Thoracic aorta (tissue), 2 donors: ENCODE data around the gene ZNF256. TPM values are rescaled to one million over a fixed set of nuclear protein-coding genes. Genes with fewer than 3 reads are reported as not detected.

ENCODE experiments used
- ATAC-seq: fragments of 150-250 bp; one replicate; pipeline ENCODE4 v1.8.0; 2017; ENCODE audit warnings: low read depth; ENCODE audit not compliant: insufficient number of reproducible peaks, low FRiP score
- DNase-seq: peaks from one replicate; pipeline ENCODE4 v3.0.0-alpha.2; 2020; ENCODE audit warnings: low spot score
- H3K27ac ChIP-seq, 2 donors: fragments of 200-600 bp; sonication (generic); 1 replicate in 1 of 2; 2 replicates in 1 of 2; pipeline ENCODE4 v1.5.1; 2016; ENCODE audit warnings: mild to moderate bottlenecking in 2 of 2, moderate library complexity in 2 of 2
- H3K27me3 ChIP-seq: fragments of 200-600 bp; sonication (generic); replicated peaks from 2 replicates; pipeline ENCODE4 v1.6.0; 2016; ENCODE audit warnings: mild to moderate bottlenecking; ENCODE audit not compliant: insufficient read depth
- H3K36me3 ChIP-seq: fragments of 200-600 bp; sonication (generic); one replicate; pipeline ENCODE4 v1.5.1; 2016
- H3K4me1 ChIP-seq, 2 donors: fragments of 200-600 bp; sonication (generic); 1 replicate in 1 of 2; 2 replicates in 1 of 2; pipeline versions ENCODE4 v1.5.1 to v1.6.0; 2016; ENCODE audit warnings: low read depth in 2 of 2, mild to moderate bottlenecking in 1 of 2; ENCODE audit not compliant: control insufficient read depth in 1 of 2
- H3K4me3 ChIP-seq: fragments of 200-600 bp; sonication (generic); 2 replicates; pipeline ENCODE4 v1.5.1; 2016; ENCODE audit warnings: mild to moderate bottlenecking
- H3K9me3 ChIP-seq: fragments of 200-600 bp; sonication (generic); 2 replicates; pipeline ENCODE4 v1.5.1; 2016
- total RNA-seq, 2 donors: library from RNA; depleted of rRNA; stranded (reverse); fragments of >200 nt; gene quantifications; one replicate each; pipeline versions ENCODE4 v1.1.0 to v1.2.3, GENCODE V29; 2016
- TF ChIP-seq, protein P1 (sequence below): fragments of 200-600 bp; sonication (generic); IDR thresholded peaks from one replicate; pipeline ENCODE4 v1.5.1; 2019; ENCODE audit warnings: antibody characterized with exemption

The ZNF256 gene
- total RNA-seq, result 1 to 10 TPM; 1.4 to 7.6 TPM

DNA sequence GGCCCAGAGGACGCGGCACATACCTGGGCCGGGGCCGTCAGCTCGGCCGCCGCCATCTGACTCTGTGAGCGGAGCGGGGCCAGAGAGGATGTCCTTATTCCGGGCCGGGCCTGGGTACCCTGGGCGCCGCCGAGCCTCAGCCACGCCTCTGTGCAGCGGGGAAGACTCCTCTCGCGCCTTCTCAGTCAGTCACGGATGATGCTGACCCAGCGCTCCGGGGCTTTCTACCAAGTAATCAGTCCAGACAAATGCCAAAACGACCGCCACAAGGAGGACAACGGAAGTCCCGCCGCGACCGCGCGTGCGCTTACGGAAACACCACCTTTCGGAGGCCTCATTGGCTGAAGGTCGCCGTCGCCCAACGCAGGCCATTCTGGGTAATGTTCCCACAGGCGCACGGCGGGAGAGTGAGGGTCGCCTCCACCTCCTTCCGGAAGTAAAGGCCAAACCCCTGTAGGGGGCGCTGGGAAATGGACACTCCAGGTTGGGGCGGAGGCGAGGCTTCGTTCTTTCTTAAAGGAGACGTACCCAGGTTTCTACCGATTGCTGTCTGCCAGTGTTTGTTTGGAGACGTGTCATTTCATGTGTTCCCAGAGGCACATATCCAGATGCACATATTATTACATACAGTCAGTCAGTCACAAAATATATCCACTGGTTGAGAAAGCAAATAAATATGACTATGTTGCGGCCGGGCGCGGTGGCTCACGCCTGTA lies at the start of gene ZNF256:
Gene ZNF256 (minus strand): TSS at position 288 of the 716 bp plus-strand sequence. CDS start 232 bp downstream, at position 56.
- ATAC-seq (peak; percentile 76), DNase-seq (peak; percentile 73)
- TF ChIP-seq, protein P1, sequence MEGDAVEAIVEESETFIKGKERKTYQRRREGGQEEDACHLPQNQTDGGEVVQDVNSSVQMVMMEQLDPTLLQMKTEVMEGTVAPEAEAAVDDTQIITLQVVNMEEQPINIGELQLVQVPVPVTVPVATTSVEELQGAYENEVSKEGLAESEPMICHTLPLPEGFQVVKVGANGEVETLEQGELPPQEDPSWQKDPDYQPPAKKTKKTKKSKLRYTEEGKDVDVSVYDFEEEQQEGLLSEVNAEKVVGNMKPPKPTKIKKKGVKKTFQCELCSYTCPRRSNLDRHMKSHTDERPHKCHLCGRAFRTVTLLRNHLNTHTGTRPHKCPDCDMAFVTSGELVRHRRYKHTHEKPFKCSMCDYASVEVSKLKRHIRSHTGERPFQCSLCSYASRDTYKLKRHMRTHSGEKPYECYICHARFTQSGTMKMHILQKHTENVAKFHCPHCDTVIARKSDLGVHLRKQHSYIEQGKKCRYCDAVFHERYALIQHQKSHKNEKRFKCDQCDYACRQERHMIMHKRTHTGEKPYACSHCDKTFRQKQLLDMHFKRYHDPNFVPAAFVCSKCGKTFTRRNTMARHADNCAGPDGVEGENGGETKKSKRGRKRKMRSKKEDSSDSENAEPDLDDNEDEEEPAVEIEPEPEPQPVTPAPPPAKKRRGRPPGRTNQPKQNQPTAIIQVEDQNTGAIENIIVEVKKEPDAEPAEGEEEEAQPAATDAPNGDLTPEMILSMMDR, result peak; percentile 47
- peaks cover 24% of the 10 kb centered on the region for H3K9me3 ChIP-seq
- peak within 1 kb of the TSS; percentile 83 for H3K4me3 ChIP-seq
- peak within 1 kb of the TSS; percentile 74 to 81 for H3K27ac ChIP-seq
- peaks cover 3 to 9% of the 10 kb centered on the region in 2 donors for H3K4me1 ChIP-seq
- peaks cover 20% of the 10 kb centered on the region for H3K36me3 ChIP-seq
- no peaks in the 10 kb centered on the region for H3K27me3 ChIP-seq

- Histone ChIP-seq H3K9me3 (peaks cover 84% of the 10 kb centered on the region), H3K4me1 (no peaks in the 10 kb centered on the region), H3K27ac (no peak overlapping the region), H3K27me3 (no peaks in the 10 kb centered on the region), H3K36me3 (peaks cover 44% of the 10 kb centered on the region), H3K4me3 (no peak overlapping the region)
- DNase-seq (no peak), ATAC-seq (no peak)
- TF ChIP-seq, protein P1, result no peak
Measured at GRCh38 chr19:57992841-57993240, 45.3 kb upstream of the ZNF256 start.

DNA sequence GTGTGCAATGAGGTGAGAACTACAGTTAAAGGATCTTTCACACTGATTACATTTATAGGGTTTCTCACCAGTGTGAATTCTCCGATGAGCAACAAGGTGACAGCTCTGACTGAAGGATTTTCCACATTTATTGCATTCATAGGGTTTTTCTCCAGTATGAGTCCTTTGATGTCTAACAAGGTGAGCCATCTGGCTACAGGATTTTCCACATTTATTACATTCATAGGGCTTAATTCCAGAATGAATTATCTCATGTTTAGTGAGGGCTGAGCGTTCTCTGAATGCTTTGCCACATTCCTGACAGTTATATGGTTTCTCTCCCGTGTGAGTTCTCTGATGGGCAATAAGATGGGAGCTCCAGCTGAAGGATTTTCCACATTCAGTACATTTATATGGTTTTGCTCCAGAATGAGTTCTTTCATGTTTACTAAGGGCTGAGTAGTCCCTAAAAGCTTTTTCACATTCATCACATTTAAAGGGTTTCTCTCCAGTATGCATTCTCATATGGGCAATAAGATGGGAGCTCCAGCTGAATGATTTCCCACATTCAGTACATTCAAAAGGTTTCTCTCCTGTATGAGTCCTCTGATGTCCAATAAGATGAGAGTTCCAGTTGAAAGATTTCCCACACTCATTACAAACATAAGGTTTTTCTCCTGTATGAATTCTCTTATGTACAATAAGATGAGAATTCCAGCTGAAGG lies 31.2 kb upstream of the ZNF256 start:
- no peaks in the 10 kb centered on the region for H3K4me1 ChIP-seq
- no peak overlapping the region for H3K27ac ChIP-seq
- no peak for ATAC-seq
- no peaks in the 10 kb centered on the region for H3K27me3 ChIP-seq
- H3K4me3 ChIP-seq, result peak overlapping the region; percentile 25
- H3K9me3 ChIP-seq, result peaks cover 100% of the 10 kb centered on the region
- no peak for DNase-seq
- H3K36me3 ChIP-seq, result peaks cover 74% of the 10 kb centered on the region
- TF ChIP-seq, protein P1, result no peak

GRCh38 chr19:57974434-57974833 lies 26.9 kb upstream of the ZNF256 start, which contains the start of gene C19orf18:
C19orf18 (minus strand) TSS chr19:57974534; CDS start chr19:57974432, 102 bp downstream.
- Histone ChIP-seq H3K27me3 (no peaks in the 10 kb centered on the region), H3K27ac (no peak within 1 kb of the TSS), H3K36me3 (peaks cover 34% of the 10 kb centered on the region), H3K4me3 (no peak within 1 kb of the TSS), H3K9me3 (peaks cover 95% of the 10 kb centered on the region), H3K4me1 (no peaks in the 10 kb centered on the region)
- TF ChIP-seq, protein P1, result no peak
- ATAC-seq, result no peak
- DNase-seq, result no peak

DNA sequence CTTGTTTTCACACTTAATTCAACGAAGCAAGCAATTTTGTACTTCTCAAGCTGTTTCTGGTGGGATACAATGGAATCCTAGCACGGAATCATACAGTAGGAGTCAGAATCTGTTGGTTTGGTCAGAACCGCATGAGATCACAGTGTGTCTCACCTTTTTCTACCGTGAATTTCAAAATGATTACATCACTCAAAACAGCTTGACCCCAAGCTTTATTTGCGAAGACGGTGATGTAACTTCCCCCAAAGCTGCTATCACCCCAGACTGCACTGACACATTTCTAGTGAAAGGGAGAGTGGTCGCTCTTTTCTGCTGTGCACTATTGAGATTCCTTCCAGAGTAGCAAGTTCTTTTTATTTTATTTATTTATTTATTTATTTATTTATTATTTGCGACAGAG lies 17.3 kb upstream of the ZNF256 start:
- Histone ChIP-seq H3K36me3 (peaks cover 5% of the 10 kb centered on the region), H3K27ac (no peak overlapping the region), H3K4me3 (no peak overlapping the region), H3K27me3 (no peaks in the 10 kb centered on the region), H3K4me1 (no peaks in the 10 kb centered on the region), H3K9me3 (peaks cover 67% of the 10 kb centered on the region)
- ATAC-seq (no peak), DNase-seq (no peak)
- TF ChIP-seq, protein P1, result no peak
